Mesodermal cell (in vitro differentiated cells): ENCODE results near the gene TMOD1.
"Not testable (repeated sequence)": the region's sequence is repeated elsewhere in the genome, so short reads cannot be mapped to it uniquely, and the experiment has no call there.

Source experiments
- H3K27ac ChIP-seq: 2 replicates; pipeline ENCODE4 v1.7.0; 2013; ENCODE audit warnings: mild to moderate bottlenecking, low read depth, low read length, moderate library complexity; ENCODE audit not compliant: severe bottlenecking
- H3K36me3 ChIP-seq: 2 replicates; pipeline ENCODE4 v1.7.1; 2013; ENCODE audit warnings: mild to moderate bottlenecking, low read length, moderate library complexity; ENCODE audit not compliant: control insufficient read depth, insufficient read depth
- H3K4me1 ChIP-seq: one replicate; pipeline ENCODE4 v1.7.1; 2013; ENCODE audit warnings: mild to moderate bottlenecking, low read length; ENCODE audit not compliant: insufficient read depth, control insufficient read depth, poor library complexity, severe bottlenecking
- H3K4me3 ChIP-seq: 2 replicates; pipeline ENCODE4 v1.7.0; 2013; ENCODE audit warnings: low read length, control low read depth, mild to moderate bottlenecking; ENCODE audit not compliant: insufficient read depth, poor library complexity, severe bottlenecking; ENCODE audit errors: extremely low read depth
- H3K9me3 ChIP-seq: 2 replicates; pipeline ENCODE4 v1.7.1; 2013; ENCODE audit warnings: mild to moderate bottlenecking, low read length, moderate library complexity; ENCODE audit not compliant: control insufficient read depth
- WGBS, 2 experiments: methylation state at CpG; one replicate each; pipeline ENCODE4 v1.1.5; 2013; ENCODE audit warnings: missing lambda C conversion rate in 2 of 2; ENCODE audit not compliant: insufficient coverage in 2 of 2; 5-methylcytosine and 5-hydroxymethylcytosine counted together

The TMOD1 gene

DNA sequence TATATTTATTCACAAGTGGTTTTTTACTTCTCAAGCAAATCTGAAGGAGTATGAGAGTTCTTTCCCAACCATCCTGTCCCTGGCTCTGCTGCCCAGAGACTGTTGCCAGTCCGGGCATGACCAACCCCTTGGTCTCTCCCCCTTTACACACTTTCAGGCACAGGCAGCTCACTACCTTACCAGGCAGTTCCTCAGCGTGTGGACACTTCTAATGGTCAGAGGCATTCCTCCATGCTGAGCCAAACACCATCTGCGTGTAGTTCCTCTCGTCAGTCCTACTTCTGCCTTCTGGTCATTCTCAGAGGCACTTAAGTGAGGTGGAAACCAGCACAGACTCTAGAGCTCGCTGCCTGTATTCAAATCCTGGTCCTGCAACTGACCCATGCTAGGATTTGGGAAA is 75.6 kb downstream of the TMOD1 start:
- 83 to 90% methylated on average over 5 of the region's 5 CpGs for WGBS, 2 experiments

DNA sequence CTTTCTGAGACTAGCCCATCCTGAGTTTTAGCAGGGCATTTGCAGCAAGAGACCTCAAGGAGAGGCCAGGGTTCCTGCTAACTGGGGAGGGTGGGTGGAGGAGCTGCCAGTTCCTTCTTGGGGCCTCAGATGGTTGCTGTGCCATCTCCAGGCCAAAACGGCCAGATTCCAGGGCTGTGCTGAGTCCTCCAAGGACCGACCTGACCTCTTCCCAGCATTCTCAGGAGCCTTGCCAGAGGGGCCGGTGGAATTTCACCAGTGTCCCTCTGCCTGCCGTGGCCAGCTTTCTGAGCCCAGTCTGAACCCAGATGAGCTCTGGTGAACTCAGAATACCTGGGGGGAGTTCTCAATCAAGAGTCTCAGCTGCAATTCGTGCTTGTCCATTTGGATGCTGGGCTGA is 77.4 kb downstream of the TMOD1 start:
- Histone ChIP-seq H3K36me3 (no peaks in the 10 kb centered on the region), H3K4me3 (no peak overlapping the region), H3K9me3 (no peaks in the 10 kb centered on the region), H3K27ac (no peak overlapping the region), H3K4me1 (no peaks in the 10 kb centered on the region)
- WGBS, 2 experiments: 81 to 87% methylated on average over 4 to 5 of the region's 5 CpGs

More for the DNA sequence above, 75.6 kb downstream of the TMOD1 start:
- H3K36me3 ChIP-seq: no peaks in the 10 kb centered on the region
- H3K4me1 ChIP-seq: no peaks in the 10 kb centered on the region
- H3K4me3 ChIP-seq: no peak overlapping the region
- H3K27ac ChIP-seq: no peak overlapping the region
- H3K9me3 ChIP-seq: no peaks in the 10 kb centered on the region

DNA sequence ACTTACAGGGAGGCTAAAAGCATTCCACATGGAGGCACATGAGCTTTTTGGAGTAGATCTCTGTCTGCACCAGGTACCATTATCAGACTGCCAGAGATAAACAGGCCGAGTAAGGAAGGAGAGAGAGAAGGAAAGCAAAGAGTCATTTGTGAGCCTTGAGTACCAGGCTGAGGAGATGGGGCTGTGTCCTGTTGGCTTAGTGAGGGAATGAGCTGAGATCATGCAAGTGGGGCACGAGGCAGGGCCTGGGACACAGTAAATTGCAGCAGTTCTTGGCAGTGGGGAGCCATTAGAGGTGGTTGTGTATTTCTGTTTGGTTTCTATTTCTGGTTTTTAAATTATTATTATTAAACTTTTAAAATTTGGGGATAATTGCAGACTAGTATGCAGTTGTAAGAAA is 78.4 kb downstream of the TMOD1 start:
- 86 to 100% methylated on average over 1 to 2 of the region's 2 CpGs for WGBS, 2 experiments

DNA sequence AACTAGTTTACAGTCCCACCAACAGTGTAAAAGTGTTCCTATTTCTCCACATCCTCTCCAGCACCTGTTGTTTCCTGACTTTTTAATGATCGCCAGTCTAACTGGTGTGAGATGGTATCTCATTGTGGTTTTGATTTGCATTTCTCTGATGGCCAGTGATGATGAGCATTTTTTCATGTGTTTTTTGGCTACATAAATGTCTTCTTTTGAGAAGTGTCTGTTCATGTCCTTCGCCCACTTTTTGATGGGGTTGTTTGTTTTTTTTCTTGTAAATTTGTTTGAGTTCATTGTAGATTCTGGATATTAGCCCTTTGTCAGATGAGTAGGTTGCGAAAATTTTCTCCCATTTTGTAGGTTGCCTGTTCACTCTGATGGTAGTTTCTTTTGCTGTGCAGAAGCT is 80.1 kb downstream of the TMOD1 start:
- H3K9me3 ChIP-seq: not testable (repeated sequence)
- no CpG with 5 or more reads among the region's 3 CpGs for WGBS, 2 experiments

More for the DNA sequence above, 78.4 kb downstream of the TMOD1 start:
- no peak overlapping the region for H3K4me3 ChIP-seq
- no peaks in the 10 kb centered on the region for H3K36me3 ChIP-seq
- no peaks in the 10 kb centered on the region for H3K9me3 ChIP-seq
- H3K27ac ChIP-seq: no peak overlapping the region
- no peaks in the 10 kb centered on the region for H3K4me1 ChIP-seq

DNA sequence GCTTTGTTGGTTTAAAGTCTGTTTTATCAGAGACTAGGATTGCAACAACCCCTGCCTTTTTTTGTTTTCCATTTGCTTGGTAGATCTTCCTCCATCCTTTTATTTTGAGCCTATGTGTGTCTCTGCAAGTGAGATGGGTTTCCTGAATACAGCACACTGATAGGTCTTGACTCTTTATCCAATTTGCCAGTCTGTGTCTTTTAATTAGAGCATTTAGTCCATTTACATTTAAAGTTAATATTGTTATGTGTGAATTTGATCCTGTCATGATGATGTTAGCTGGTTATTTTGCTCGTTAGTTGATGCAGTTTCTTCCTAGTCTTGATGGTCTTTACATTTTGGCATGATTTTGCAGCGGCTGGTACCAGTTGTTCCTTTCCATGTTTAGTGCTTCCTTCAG is 83.3 kb downstream of the TMOD1 start:
- not testable (repeated sequence) for H3K9me3 ChIP-seq, H3K36me3 ChIP-seq, H3K4me3 ChIP-seq, H3K27ac ChIP-seq, H3K4me1 ChIP-seq
- no CpG with 5 or more reads among the region's 2 CpGs for WGBS, 2 experiments

More for the DNA sequence above, 80.1 kb downstream of the TMOD1 start:
- H3K27ac ChIP-seq, H3K4me3 ChIP-seq, H3K4me1 ChIP-seq, H3K36me3 ChIP-seq: not testable (repeated sequence)

DNA sequence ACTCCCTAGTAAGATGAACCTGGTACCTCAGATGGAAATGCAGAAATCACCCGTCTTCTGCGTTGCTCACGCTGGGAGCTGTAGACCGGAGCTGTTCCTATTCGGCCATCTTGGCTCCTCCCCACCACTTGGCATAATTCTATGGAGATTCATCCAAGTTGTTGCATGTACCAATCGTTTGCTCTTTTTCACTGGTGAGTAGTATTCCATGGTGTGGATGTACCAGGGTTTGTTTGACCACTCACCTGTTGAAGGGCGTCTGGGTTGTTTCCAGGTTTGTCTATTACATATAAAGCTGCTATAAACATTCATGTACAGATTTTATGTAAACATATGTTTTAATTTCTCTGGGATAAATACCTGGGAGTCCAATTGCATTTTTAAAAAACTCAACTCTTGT is 85.4 kb downstream of the TMOD1 start:
- H3K4me1 ChIP-seq, H3K36me3 ChIP-seq, H3K4me3 ChIP-seq, H3K9me3 ChIP-seq, H3K27ac ChIP-seq: not testable (repeated sequence)
- 94% methylated on average over 3 of the region's 7 CpGs; no CpG with 5 or more reads in 1 of the 2 experiments for WGBS, 2 experiments

DNA sequence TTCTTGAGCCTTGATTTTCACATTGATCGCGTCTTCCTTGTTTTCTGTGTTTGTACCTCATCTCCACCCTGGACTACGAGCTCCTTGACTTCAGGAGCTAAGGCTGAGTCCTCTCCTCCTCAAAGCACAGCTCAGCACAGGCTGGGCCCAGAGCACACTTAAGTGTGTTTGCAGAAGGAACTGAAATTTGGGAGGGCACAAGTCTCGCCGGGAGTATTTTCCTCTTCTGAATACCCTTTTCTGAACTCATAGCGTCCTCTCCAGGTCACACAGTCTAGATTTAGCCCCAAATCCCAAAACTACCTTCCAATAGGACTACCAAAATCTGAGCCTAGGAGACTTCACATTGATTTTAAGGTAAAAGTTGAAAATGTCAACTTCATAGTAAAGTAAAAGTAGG is 90.1 kb downstream of the TMOD1 start:
- Histone ChIP-seq H3K27ac (no peak overlapping the region), H3K36me3 (no peaks in the 10 kb centered on the region), H3K4me1 (no peaks in the 10 kb centered on the region), H3K9me3 (no peaks in the 10 kb centered on the region), H3K4me3 (no peak overlapping the region)
- WGBS, 2 experiments: 96% methylated on average over 3 of the region's 6 CpGs; no CpG with 5 or more reads in 1 of the 2 experiments

DNA sequence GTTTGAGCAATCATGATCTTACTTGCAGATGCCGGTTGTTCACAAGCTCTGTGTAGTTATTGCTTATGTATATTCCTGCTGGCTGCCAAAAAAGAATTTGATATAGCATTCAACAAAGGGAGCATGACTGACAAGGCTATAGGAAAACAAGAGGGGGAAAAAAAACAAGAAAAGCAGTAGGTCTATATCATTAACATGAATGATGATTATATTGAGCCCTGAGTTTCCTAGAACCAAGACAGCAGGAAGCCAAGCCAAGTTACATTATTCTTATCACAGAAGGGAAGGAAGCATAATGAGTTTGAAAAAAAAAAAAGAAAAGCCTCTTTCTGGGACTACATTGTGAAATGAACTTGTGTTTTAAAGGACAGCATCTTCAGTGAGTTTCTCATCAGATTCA is 90.7 kb downstream of the TMOD1 start:
- Histone ChIP-seq H3K4me3 (no peak overlapping the region), H3K27ac (no peak overlapping the region), H3K4me1 (no peaks in the 10 kb centered on the region), H3K36me3 (no peaks in the 10 kb centered on the region), H3K9me3 (no peaks in the 10 kb centered on the region)
- 100% methylated on average over 1 of the region's 1 CpG; no CpG with 5 or more reads in 1 of the 2 experiments for WGBS, 2 experiments

DNA sequence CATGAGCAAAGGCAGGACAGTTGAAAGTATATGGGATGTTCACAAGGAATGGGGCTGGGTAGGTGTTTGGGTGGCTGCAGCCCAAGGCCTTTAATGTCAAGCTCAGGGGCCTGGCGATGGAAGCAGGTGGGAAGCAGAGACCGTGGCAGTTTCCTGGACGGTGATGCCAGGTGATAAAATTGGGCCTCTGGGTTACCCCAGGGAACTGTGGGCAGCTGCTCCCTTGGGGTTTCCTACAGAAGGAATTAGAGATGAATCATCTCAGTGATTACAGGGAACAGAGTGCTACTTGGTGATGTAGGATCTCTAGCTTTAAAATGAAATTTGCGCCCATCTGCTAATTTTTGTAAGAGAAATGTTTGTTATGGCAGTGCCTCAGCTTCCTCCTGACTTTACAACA is 92.5 kb downstream of the TMOD1 start:
- H3K4me1 ChIP-seq: no peaks in the 10 kb centered on the region
- H3K36me3 ChIP-seq: no peaks in the 10 kb centered on the region
- no peak overlapping the region for H3K27ac ChIP-seq
- no peak overlapping the region for H3K4me3 ChIP-seq
- no peaks in the 10 kb centered on the region for H3K9me3 ChIP-seq
- WGBS, 2 experiments: 90 to 94% methylated on average over 3 to 4 of the region's 4 CpGs

DNA sequence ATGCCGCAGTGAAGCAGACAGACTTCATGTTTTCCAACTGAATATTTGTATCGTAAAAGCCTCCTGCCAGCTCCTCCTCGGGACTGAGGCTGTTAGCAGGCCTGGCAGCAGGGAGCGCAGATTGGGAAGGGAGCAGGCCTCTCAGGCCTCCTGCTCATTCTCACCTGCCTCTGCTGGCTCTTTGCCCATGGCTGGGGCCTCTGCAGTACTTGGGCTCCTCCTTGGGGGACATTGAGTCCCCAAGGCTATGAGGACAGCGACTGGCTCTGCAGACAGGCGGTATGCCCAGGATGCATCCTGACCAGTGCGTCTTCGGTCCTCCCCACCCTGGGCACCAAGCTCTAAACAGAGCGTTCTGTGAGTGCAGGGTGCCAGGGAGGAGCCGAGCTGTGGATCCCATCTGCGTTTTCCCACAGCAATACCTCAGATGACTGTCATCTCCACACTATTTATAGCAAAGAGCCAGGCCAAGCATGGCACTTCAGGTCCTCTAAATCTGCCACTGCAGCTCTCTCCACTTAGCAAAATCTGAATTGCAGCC is 93.0 kb downstream of the TMOD1 start:
- Histone ChIP-seq H3K27ac (no peak overlapping the region), H3K4me1 (no peaks in the 10 kb centered on the region)
- WGBS, 2 experiments: 86 to 92% methylated on average over 11 of the region's 11 CpGs

DNA sequence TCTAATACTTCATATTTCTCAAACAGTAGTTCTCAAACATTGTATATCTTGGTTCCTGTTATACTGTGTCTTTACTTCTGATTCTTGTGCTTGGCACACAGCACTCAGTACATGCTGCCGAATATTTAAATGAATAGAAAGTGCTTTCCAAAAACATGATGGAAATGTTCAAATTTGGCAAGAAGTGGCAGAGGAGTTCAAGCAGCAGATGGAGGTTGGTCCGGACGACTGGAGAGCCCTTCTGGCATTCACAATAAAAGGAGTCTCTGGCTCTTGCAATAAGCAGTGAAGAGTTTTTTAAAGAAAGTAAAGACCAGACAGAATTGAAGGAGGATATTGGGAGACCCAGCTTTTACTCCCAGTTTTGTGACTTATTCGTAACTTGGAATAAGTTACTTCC is 95.4 kb downstream of the TMOD1 start:
- peaks cover 18% of the 10 kb centered on the region for H3K36me3 ChIP-seq
- no peaks in the 10 kb centered on the region for H3K9me3 ChIP-seq
- no peak overlapping the region for H3K27ac ChIP-seq
- WGBS, 2 experiments: 88 to 100% methylated on average over 1 to 3 of the region's 4 CpGs
- H3K4me1 ChIP-seq: no peaks in the 10 kb centered on the region
- no peak overlapping the region for H3K4me3 ChIP-seq

More for the DNA sequence above, 93.0 kb downstream of the TMOD1 start:
- H3K9me3 ChIP-seq: no peaks in the 10 kb centered on the region
- H3K4me3 ChIP-seq: no peak overlapping the region
- H3K36me3 ChIP-seq: no peaks in the 10 kb centered on the region
